MCF 10A (cell line): ENCODE data around the gene DHCR24. TPM values are rescaled to one million over a fixed set of nuclear protein-coding genes. Genes with fewer than 3 reads are reported as not detected.
A peak's percentile ranks its signal among the peaks of the same experiment; 100 is the strongest.

ENCODE experiments used
- BruUV-seq: library from RNA; stranded (reverse); fragments of 400-500 nt; replicated peaks from 2 replicates; lab custom pipeline; 2021; lab: Mats Ljungman, UMichigan
- CTCF ChIA-PET: fragments of 300-600 bp; sonication (Branson Sonifier 250); formaldehyde crosslinking; extraction: SDS; loops from one replicate; lab custom pipeline; 2021; ENCODE audit warnings: antibody characterized with exemption, inconsistent platforms; lab: Yijun Ruan, JAX
- POLR2A ChIA-PET: fragments of 300-600, 350-650 bp; sonication (Branson Sonifier 250); formaldehyde crosslinking; extraction: SDS; loops from one replicate; lab custom pipeline; 2020; ENCODE audit warnings: antibody characterized with exemption, inconsistent platforms; lab: Yijun Ruan, JAX
- DNase-seq: peaks from one replicate; pipeline ENCODE4 v3.0.0-alpha.2; 2018; ENCODE audit not compliant: unreplicated experiment
- H3K27ac Mint-ChIP-seq: one replicate; pipeline ENCODE4 v1.8.0; 2022; ENCODE audit warnings: mild to moderate bottlenecking, low read depth, mixed read lengths; ENCODE audit not compliant: unreplicated experiment
- H3K27me3 Mint-ChIP-seq: one replicate; pipeline ENCODE4 v1.8.0; 2022; ENCODE audit warnings: mixed read lengths; ENCODE audit not compliant: insufficient read depth, unreplicated experiment
- H3K36me3 Mint-ChIP-seq: one replicate; pipeline ENCODE4 v1.8.0; 2022; ENCODE audit warnings: mild to moderate bottlenecking, moderate library complexity, mixed read lengths; ENCODE audit not compliant: insufficient read depth, unreplicated experiment
- H3K4me1 Mint-ChIP-seq: one replicate; pipeline ENCODE4 v1.8.0; 2022; ENCODE audit warnings: mixed read lengths; ENCODE audit not compliant: insufficient read depth, unreplicated experiment
- H3K4me3 Mint-ChIP-seq: one replicate; pipeline ENCODE4 v1.8.0; 2022; ENCODE audit warnings: mild to moderate bottlenecking, moderate library complexity, mixed read lengths; ENCODE audit not compliant: unreplicated experiment
- H3K9me3 Mint-ChIP-seq: one replicate; pipeline ENCODE4 v1.8.0; 2022; ENCODE audit warnings: mixed read lengths; ENCODE audit not compliant: unreplicated experiment
- intact Hi-C: fragments of 100-400 bp; cut with micrococcal nuclease; formaldehyde crosslinking; loops from 2 replicates; pipeline ENCODE4 v1.14.1; 2022
- total RNA-seq: library from RNA; stranded (reverse); gene quantifications from 2 replicates; pipeline ENCODE4 v1.2.3, GENCODE V29; 2022
- TF ChIP-seq, protein P1 (sequence below): fragments of 200-600 bp; IDR thresholded peaks from one replicate; pipeline ENCODE4 v1.8.0; 2022; ENCODE audit warnings: antibody characterized with exemption, mild to moderate bottlenecking; ENCODE audit not compliant: unreplicated experiment

DHCR24 gene
- total RNA-seq, 1 experiment from 2014 or later, result 135 TPM

DNA sequence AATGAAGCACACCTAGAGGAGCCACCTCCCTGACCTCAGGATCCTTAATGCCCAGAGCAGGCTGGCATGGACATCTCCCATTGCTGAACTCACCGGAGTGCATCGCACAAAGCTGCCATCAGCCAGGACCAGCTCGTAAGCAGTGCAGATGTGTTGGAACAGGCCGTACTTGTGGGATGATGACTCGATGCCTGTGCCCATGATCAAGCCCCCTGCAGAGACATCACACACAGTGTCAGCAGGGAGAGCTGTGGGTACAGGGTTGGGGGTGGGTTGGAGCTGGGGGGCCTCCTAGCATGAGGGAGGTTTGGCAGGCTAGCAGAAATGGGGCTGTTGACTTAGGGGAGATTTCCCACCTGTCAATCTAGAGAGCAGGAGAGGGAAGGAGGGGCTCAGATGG, 12.0 kb downstream of the DHCR24 start:
- BruUV-seq, result no TSS peak
- no peak for DNase-seq
- intact Hi-C loops, result no loop called here
- no peaks in the 10 kb centered on the region for H3K9me3 Mint-ChIP-seq
- CTCF ChIA-PET, result interaction anchor here (0.9 to 1.1 kb wide), 2 partner anchors 92 to 117 kb away, joined by 3 to 4 read pairs; no protein-coding TSS in a partner anchor
- POLR2A ChIA-PET, result interaction anchor here (1.0 to 1.8 kb wide), 4 partner anchors 10 to 54 kb away, joined by 3 to 4 read pairs (median 4); no protein-coding TSS in a partner anchor
- no peak overlapping the region for H3K4me3 Mint-ChIP-seq
- H3K27ac Mint-ChIP-seq, result peak overlapping the region; percentile 83
- peaks cover 94% of the 10 kb centered on the region for H3K36me3 Mint-ChIP-seq
- peaks cover 13% of the 10 kb centered on the region for H3K4me1 Mint-ChIP-seq
- TF ChIP-seq, protein P1, sequence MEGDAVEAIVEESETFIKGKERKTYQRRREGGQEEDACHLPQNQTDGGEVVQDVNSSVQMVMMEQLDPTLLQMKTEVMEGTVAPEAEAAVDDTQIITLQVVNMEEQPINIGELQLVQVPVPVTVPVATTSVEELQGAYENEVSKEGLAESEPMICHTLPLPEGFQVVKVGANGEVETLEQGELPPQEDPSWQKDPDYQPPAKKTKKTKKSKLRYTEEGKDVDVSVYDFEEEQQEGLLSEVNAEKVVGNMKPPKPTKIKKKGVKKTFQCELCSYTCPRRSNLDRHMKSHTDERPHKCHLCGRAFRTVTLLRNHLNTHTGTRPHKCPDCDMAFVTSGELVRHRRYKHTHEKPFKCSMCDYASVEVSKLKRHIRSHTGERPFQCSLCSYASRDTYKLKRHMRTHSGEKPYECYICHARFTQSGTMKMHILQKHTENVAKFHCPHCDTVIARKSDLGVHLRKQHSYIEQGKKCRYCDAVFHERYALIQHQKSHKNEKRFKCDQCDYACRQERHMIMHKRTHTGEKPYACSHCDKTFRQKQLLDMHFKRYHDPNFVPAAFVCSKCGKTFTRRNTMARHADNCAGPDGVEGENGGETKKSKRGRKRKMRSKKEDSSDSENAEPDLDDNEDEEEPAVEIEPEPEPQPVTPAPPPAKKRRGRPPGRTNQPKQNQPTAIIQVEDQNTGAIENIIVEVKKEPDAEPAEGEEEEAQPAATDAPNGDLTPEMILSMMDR, result no peak
- H3K27me3 Mint-ChIP-seq, result no peaks in the 10 kb centered on the region

DNA sequence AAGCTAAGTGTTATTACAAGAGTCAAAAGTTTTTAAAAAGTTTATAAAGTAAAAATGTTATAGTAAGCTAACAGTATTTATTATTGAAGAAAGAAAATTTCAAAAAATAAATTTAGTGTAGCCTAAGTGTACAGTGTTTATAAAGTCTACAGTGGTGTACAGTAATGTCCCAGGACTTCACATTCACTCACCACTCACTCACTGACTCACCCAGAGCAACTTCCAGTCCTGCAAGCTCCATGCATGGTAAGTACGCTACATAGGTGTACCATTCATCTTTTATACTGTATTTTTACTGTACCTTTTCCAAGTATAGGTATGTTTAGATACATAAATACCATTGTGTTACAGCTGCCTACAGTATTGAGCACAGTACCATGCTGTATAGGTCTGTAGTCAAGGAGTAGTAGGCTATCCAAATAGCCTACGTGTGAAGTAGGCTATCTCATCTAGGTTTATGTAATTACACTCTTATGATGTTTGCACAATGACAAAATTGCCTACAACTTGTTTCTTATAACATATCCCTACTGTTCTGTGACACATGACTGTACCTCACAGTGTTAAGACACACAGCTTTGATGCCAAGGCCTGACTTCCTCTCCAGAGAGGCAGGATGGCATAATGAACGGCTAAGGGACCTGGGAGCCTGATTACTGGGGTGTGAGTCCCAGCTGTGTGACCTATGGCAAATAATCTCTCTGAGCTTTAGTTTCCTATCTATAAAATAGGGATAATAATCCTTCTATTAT, 12.7 kb downstream of the DHCR24 start:
- CTCF ChIA-PET, result interaction anchor here (0.6 to 2.1 kb wide), 6 partner anchors 13 to 775 kb away, joined by 3 to 7 read pairs (median 3); partner anchors contain the start of gene DHCR24
- no peaks in the 10 kb centered on the region for H3K27me3 Mint-ChIP-seq
- POLR2A ChIA-PET, result interaction anchor here (1.0 to 3.1 kb wide), 5 partner anchors 9 to 54 kb away, joined by 3 to 23 read pairs (median 4); partner anchors contain the start of gene DHCR24
- peaks cover 9% of the 10 kb centered on the region for H3K4me1 Mint-ChIP-seq
- no peak for DNase-seq
- TF ChIP-seq, protein P1, result no peak
- peaks cover 94% of the 10 kb centered on the region for H3K36me3 Mint-ChIP-seq
- H3K4me3 Mint-ChIP-seq, result no peak overlapping the region
- no peak overlapping the region for H3K27ac Mint-ChIP-seq
- no peaks in the 10 kb centered on the region for H3K9me3 Mint-ChIP-seq
- BruUV-seq, result no TSS peak
- intact Hi-C loops, result no loop called here

DNA sequence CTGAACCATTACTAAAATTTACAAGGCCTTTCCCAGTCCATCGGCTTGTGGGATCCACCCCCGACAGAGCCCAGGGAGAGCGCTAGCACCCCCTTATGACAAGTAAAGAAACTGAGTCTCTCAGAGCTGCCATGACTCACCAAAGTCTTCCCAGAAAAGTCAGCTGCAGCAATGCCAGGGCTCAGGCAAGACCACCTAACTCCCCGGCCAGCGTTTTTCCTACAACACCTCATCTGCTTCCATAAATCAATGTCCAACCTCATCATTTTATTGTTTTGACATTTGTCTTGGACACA, 15.0 kb downstream of the DHCR24 start:
- TF ChIP-seq, protein P1, result no peak
- Mint-ChIP-seq H3K4me3 (no peak overlapping the region), H3K27me3 (no peaks in the 10 kb centered on the region), H3K27ac (no peak overlapping the region), H3K4me1 (peaks cover 4% of the 10 kb centered on the region), H3K36me3 (peaks cover 96% of the 10 kb centered on the region), H3K9me3 (no peaks in the 10 kb centered on the region)
- no peak for DNase-seq
- intact Hi-C loops, result no loop called here
- POLR2A ChIA-PET, result interaction anchor here (3.1 kb wide), 1 partner anchor 14 kb away, joined by 23 read pairs; the partner anchor contains the start of gene DHCR24
- no TSS peak for BruUV-seq
- CTCF ChIA-PET, result interaction anchor here (0.5 to 1.6 kb wide), 6 partner anchors 15 to 125 kb away, joined by 3 to 5 read pairs (median 3); partner anchors contain the start of gene DHCR24

DNA sequence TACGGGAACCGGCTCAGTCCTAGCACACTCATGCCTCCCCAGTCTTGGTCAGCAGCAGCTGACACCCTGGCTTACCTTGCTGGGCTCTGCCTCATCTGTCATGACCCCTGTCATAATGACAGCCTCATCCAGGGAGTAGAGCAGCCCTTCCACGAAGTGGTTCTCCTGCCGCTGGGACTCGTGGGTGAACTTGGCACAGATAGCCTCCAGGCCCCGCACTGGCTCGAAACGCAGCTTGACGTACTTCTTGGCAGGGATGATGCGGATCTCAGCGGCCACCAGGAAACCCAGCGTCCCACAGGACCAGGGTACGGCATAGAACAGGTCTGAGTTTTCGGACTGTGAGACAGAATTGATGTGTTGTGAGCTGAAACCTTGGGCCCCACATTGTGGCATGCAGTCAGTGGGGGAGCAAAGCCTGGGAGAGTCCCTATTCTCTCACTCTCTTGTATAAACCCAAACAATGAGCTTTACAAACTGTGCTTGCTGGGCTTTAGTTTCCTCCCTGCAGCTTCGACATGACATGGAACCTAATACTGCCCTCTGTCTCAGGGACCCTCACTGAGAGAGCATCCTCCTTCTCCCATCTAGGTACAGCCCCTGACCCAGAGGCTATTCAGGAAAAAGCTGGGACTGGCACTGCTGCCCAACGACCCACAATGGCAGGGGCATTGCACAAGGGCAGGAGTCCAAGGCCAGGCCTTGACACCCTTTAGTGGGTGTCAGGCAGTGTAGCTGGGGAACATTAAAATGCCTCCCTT, 15.5 kb downstream of the DHCR24 start:
- H3K36me3 Mint-ChIP-seq, result peaks cover 96% of the 10 kb centered on the region
- H3K4me1 Mint-ChIP-seq, result peaks cover under 1% of the 10 kb centered on the region
- TF ChIP-seq, protein P1, result no peak
- no peak overlapping the region for H3K4me3 Mint-ChIP-seq
- H3K27ac Mint-ChIP-seq, result no peak overlapping the region
- intact Hi-C loops, result no loop called here
- H3K27me3 Mint-ChIP-seq, result no peaks in the 10 kb centered on the region
- DNase-seq, result no peak
- BruUV-seq, result no TSS peak
- H3K9me3 Mint-ChIP-seq, result no peaks in the 10 kb centered on the region
- POLR2A ChIA-PET, result interaction anchor here (3.1 kb wide), 1 partner anchor 15 kb away, joined by 23 read pairs; the partner anchor contains the start of gene DHCR24
- CTCF ChIA-PET, result interaction anchor here (0.5 to 1.0 kb wide), 4 partner anchors 15 to 125 kb away, joined by 3 read pairs; partner anchors contain the start of gene DHCR24
